G401.6 (cell line): ENCODE results near the gene HOXC5.
A peak's percentile ranks its signal among the peaks of the same experiment; 100 is the strongest.

Source experiments
- FAIRE-seq: peaks from 2 replicates; lab custom pipeline; 2012; peaks lifted over from hg19 to GRCh38; lab: Jason Lieb, UNC

The HOXC5 gene

GRCh38 chr12:54032627-54033100 lies at the start of gene HOXC5:
HOXC5 (plus strand) TSS chr12:54033050; CDS start chr12:54033123, 73 bp downstream.
- peak; percentile 97 for FAIRE-seq

- FAIRE-seq: peak; percentile 88
Observed at GRCh38 chr12:53983568-53983949, 49.3 kb upstream of the HOXC5 start.

GRCh38 chr12:53983950-53984572 lies 48.8 kb upstream of the HOXC5 start:
- FAIRE-seq: no peak

- peak; percentile 94 for FAIRE-seq
Observed at GRCh38 chr12:53984901-53985691, 47.8 kb upstream of the HOXC5 start, which contains the start of gene HOXC10. HOXC10 (plus strand) TSS chr12:53985146; CDS start chr12:53985260, 114 bp downstream.

GRCh38 chr12:53985692-53985993 lies 47.2 kb upstream of the HOXC5 start:
- no peak for FAIRE-seq

- peak; percentile 39 for FAIRE-seq
Observed at GRCh38 chr12:53985994-53986685, 46.7 kb upstream of the HOXC5 start.

- FAIRE-seq: no peak
Observed at GRCh38 chr12:53986686-53987483, 46.0 kb upstream of the HOXC5 start.

- no peak for FAIRE-seq
Observed at GRCh38 chr12:53987787-53988230, 45.0 kb upstream of the HOXC5 start.

GRCh38 chr12:53988541-53989226 lies 44.2 kb upstream of the HOXC5 start:
- FAIRE-seq: no peak

GRCh38 chr12:53989227-53990113 lies 43.4 kb upstream of the HOXC5 start:
- peak; percentile 97 for FAIRE-seq

- FAIRE-seq: no peak
Observed at GRCh38 chr12:53990311-53991076, 42.4 kb upstream of the HOXC5 start.

- no peak for FAIRE-seq
Observed at GRCh38 chr12:53991077-53991460, 41.8 kb upstream of the HOXC5 start.

GRCh38 chr12:53992377-53992889 lies 40.4 kb upstream of the HOXC5 start:
- no peak for FAIRE-seq

GRCh38 chr12:53993162-53994008 lies 39.5 kb upstream of the HOXC5 start:
- FAIRE-seq: no peak

GRCh38 chr12:53994009-53994263 lies 38.9 kb upstream of the HOXC5 start:
- FAIRE-seq: no peak

GRCh38 chr12:53994264-53995001 lies 38.4 kb upstream of the HOXC5 start:
- FAIRE-seq: no peak

- FAIRE-seq: no peak
Observed at GRCh38 chr12:53995002-53995377, 37.9 kb upstream of the HOXC5 start.
